Astrocyte of the cerebellum (primary cell): ENCODE data around the gene SIGLEC14.
"Not testable (repeated sequence)": the region's sequence is repeated elsewhere in the genome, so short reads cannot be mapped to it uniquely, and the experiment has no call there.

Experiments used
- DNase-seq: peaks from one replicate; pipeline ENCODE4 v3.0.0-alpha.2; 2011; ENCODE audit warnings: low read depth
- H3K4me3 ChIP-seq: 2 replicates; pipeline ENCODE4 v1.5.1; 2011; ENCODE audit warnings: mild to moderate bottlenecking, low read depth, low read length, moderate library complexity
- in situ Hi-C: cut with HindIII; loops from 2 replicates; pipeline ENCODE4 v1.10.0; 2017; ENCODE audit warnings: low sequenced_read_pairs
- TF ChIP-seq, protein P1 (sequence below): IDR thresholded peaks from 2 replicates; pipeline ENCODE4 v1.5.1; 2012; ENCODE audit warnings: low read length, low read depth, moderate library complexity, mild to moderate bottlenecking; ENCODE audit errors: missing control alignments

Gene SIGLEC14

DNA sequence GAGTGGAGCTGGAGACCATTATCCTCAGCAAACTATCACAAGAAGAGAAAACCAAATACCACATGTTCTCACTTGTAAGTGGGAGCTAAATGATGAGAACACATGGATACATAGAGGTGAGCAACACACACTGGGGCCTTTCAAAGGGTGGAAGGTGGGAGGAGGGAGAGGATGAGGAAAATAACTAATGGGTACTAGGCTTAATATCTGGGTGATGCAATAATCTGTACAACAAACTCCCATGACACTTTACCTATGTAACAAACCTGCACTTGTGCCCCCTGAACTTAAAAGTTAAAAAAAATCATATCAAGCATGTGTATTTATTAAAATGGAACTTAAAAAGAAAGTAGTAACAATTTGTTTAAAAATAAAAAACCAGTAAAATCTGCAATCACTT is 5.0 kb downstream of the SIGLEC14 start:
- no peak for DNase-seq
- TF ChIP-seq, protein P1, sequence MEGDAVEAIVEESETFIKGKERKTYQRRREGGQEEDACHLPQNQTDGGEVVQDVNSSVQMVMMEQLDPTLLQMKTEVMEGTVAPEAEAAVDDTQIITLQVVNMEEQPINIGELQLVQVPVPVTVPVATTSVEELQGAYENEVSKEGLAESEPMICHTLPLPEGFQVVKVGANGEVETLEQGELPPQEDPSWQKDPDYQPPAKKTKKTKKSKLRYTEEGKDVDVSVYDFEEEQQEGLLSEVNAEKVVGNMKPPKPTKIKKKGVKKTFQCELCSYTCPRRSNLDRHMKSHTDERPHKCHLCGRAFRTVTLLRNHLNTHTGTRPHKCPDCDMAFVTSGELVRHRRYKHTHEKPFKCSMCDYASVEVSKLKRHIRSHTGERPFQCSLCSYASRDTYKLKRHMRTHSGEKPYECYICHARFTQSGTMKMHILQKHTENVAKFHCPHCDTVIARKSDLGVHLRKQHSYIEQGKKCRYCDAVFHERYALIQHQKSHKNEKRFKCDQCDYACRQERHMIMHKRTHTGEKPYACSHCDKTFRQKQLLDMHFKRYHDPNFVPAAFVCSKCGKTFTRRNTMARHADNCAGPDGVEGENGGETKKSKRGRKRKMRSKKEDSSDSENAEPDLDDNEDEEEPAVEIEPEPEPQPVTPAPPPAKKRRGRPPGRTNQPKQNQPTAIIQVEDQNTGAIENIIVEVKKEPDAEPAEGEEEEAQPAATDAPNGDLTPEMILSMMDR = no peak
- in situ Hi-C loops = no loop called here
- H3K4me3 ChIP-seq = no peak overlapping the region

DNA sequence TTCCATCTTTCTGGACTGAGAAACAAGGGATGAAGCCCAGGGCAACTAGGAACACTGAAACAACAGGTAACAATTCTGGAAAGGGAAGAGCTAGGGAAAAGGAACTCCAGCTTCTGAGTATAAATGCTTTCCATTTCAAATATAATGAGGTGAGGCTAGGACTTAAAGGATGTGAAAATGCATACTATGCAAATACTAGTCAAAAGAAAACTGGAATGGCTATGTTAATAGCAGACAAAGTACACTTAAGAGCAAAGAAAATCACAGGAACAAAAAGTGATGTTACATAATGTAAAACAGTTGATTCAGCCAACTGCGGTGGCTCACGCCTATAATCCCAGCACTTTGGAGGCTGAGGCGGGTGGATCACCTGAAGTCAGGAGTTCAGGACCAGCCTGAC is 6.2 kb downstream of the SIGLEC14 start:
- in situ Hi-C loops = no loop called here
- DNase-seq = no peak
- TF ChIP-seq, protein P1 = no peak
- H3K4me3 ChIP-seq = no peak overlapping the region

- no peak for DNase-seq
- H3K4me3 ChIP-seq = no peak overlapping the region
- TF ChIP-seq, protein P1 = no peak
- in situ Hi-C loops = no loop called here
Observed at GRCh38 chr19:51639916-51640315, 6.7 kb downstream of the SIGLEC14 start.

- H3K4me3 ChIP-seq = no peak overlapping the region
- TF ChIP-seq, protein P1 = no peak
- DNase-seq = no peak
- in situ Hi-C loops = no loop called here
Observed at GRCh38 chr19:51637362-51637978, 9.2 kb downstream of the SIGLEC14 start.

DNA sequence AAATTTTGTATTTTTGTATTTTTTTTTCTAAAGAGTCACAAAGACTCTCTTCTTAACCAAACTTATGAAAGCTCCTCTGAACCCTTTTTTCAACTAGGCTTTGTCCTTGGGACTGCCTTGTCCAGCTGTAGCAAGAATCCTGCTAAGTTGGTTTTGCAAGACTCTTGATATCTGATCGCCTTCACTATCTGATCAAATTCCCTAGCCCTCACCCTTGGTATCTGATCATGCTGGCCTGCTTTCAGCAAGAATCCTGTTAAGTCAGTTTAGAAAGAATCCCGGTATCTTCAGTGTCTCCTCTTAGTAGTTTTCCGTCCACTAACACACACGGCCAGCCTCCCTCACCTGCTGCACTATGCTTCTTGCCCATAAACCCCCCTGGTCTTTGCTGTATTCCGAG is 14.5 kb downstream of the SIGLEC14 start:
- no peak for DNase-seq
- in situ Hi-C loops = no loop called here
- no peak overlapping the region for H3K4me3 ChIP-seq
- TF ChIP-seq, protein P1 = no peak

DNA sequence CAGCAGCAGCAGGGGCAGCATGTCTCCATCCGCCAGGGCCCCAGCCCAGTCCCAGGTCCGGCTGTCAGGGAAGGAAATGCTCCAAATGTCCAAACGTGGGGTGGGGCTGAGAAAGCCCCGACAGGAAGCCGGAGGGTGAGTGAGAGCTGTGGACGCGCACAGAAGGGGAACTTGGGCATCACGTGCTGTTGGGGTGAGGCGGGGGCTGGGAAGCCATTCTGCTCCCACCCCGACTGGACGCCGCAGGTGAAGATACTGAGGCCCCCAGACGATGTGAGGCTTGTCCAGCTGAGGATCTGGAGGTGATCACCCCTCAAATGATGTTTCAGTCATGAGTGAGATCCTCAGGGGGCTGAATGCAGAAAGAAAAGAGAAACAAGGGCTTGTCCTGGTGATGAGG is 16.3 kb downstream of the SIGLEC14 start, which contains the start of gene SIGLEC5:
Gene SIGLEC5, minus strand, starts transcription at position 87 of the 400 bp plus-strand sequence. Its CDS starts 66 bp downstream, at position 21.
- in situ Hi-C loops, H3K4me3 ChIP-seq, DNase-seq: not testable (repeated sequence)

- TF ChIP-seq, protein P1 = no peak
- in situ Hi-C loops = no loop called here
- DNase-seq = no peak
- no peak overlapping the region for H3K4me3 ChIP-seq
Observed at GRCh38 chr19:51628153-51628939, 18.3 kb downstream of the SIGLEC14 start.
